Measurements from ENCODE around the gene RNF11. TPM values are rescaled to one million over a fixed set of nuclear protein-coding genes. Genes with fewer than 3 reads are reported as not detected.
"Not testable (repeated sequence)": the region's sequence is repeated elsewhere in the genome, so short reads cannot be mapped to it uniquely, and the experiment has no call there.

RNF11 gene
- total and polyA plus RNA-seq, 2 of the 8 experiments (the other 6 are each of a cell fraction or from before 2014, with no cell fraction given), result 49.6 to 54.2 TPM

GRCh38 chr1:51221529-51221928 lies 14.5 kb upstream of the RNF11 start:
- H3K18ac ChIP-seq (ENCODE audit: extremely low read depth, low read length); H2BK15ac ChIP-seq (ENCODE audit: low read length); H3K56ac ChIP-seq (replicated peaks; ENCODE audit: insufficient read length, low read depth, low read length); H3K4me2 ChIP-seq (ENCODE audit: insufficient read depth in 1 of 2, low read depth in 2 of 2, low read length in 2 of 2); H3K9ac ChIP-seq (replicated peaks in 1 of 4; ENCODE audit: extremely low read depth in 1 of 4, low read depth in 3 of 4, low read length in 3 of 4); H2BK120ac ChIP-seq (replicated peaks; ENCODE audit: low read depth, low read length); H3K27ac ChIP-seq (ENCODE audit: low read depth, low read length); H3K36me3 ChIP-seq (ENCODE audit: control insufficient read depth in 2 of 4, insufficient read depth in 4 of 4, low read length in 3 of 4); H2BK12ac ChIP-seq (ENCODE audit: low read depth, low read length); H3K4ac ChIP-seq (replicated peaks; ENCODE audit: insufficient read length, low read depth, low read length); H2BK20ac ChIP-seq (ENCODE audit: low read length); H3K27me3 ChIP-seq (replicated peaks in 1 of 4; ENCODE audit: control insufficient read depth in 3 of 4, extremely low read depth in 1 of 4, insufficient read depth in 3 of 4, low read length in 3 of 4); H3K79me2 ChIP-seq (ENCODE audit: control insufficient read depth in 1 of 2, insufficient read depth in 2 of 2, low read length in 2 of 2); H3K4me1 ChIP-seq (replicated peaks in 1 of 4; ENCODE audit: control insufficient read depth in 3 of 4, insufficient read depth in 4 of 4, low read length in 3 of 4); H2AFZ ChIP-seq (ENCODE audit: low read length); H3K9me3 ChIP-seq (ENCODE audit: insufficient read depth in 2 of 2, low read depth in 1 of 2, low read length in 1 of 2); H4K8ac ChIP-seq (ENCODE audit: extremely low read depth, insufficient read depth, low read length); H3K23ac ChIP-seq (ENCODE audit: insufficient read length); H4K5ac ChIP-seq (ENCODE audit: insufficient read length, low read depth, low read length); H3K79me1 ChIP-seq (ENCODE audit: low read depth, low read length); H3K14ac ChIP-seq (ENCODE audit: insufficient read length); POLR2A ChIA-PET (ENCODE audit: partially characterized antibody); H2BK5ac ChIP-seq (ENCODE audit: low read depth, low read length); DNase-seq (ENCODE audit: low read depth in 1 of 2, low spot score in 2 of 2); H2AK5ac ChIP-seq (ENCODE audit: low read depth, low read length); FAIRE-seq; H3K4me3 ChIP-seq (ENCODE audit: extremely low read depth in 1 of 4, insufficient read depth in 2 of 4, low read depth in 3 of 4, low read length in 4 of 4); H4K20me1 ChIP-seq (replicated peaks in 1 of 2; ENCODE audit: control insufficient read depth in 1 of 2, insufficient read depth in 2 of 2, low read length in 2 of 2); H3K23me2 ChIP-seq (ENCODE audit: low read depth, low read length); H4K91ac ChIP-seq (replicated peaks; ENCODE audit: insufficient read length, low read length): not testable (repeated sequence)
- CTCF ChIA-PET (ENCODE audit: partially characterized antibody), result interaction anchor here (1.1 to 1.6 kb wide), 2 partner anchors 14 to 91 kb away, joined by 3 to 4 read pairs; partner anchors contain the start of gene RNF11
- 91% methylated on average over 3 of the region's 3 CpGs; no CpG with 5 or more reads in 1 of the 2 experiments for WGBS, 2 experiments (ENCODE audit: extremely low coverage in 1 of 2, insufficient coverage in 1 of 2, insufficient read length in 1 of 2, insufficient replicate concordance in 2 of 2, low coverage in 1 of 2, low lambda C conversion rate in 2 of 2, missing lambda C conversion rate in 1 of 2)
